OCI-LY7 (cell line): Measurements from ENCODE around the gene OPHN1.

Experiments
- EZH2phosphoT487 ChIP-seq: fragments of 200-600 bp; sonication (generic); IDR thresholded peaks from 2 replicates; pipeline ENCODE4 v1.6.1; 2018; ENCODE audit warnings: low read depth, borderline replicate concordance, mild to moderate bottlenecking, mixed run types, antibody characterized with exemption, low read length, moderate library complexity, mixed read lengths
- TF ChIP-seq, protein P1 (sequence below): fragments of 200-600 bp; sonication (generic); conservative IDR thresholded peaks from 2 replicates; pipeline ENCODE4 v1.5.1; 2014; ENCODE audit warnings: mild to moderate bottlenecking, antibody characterized with exemption, low read length, moderate library complexity, mixed read lengths

DNA sequence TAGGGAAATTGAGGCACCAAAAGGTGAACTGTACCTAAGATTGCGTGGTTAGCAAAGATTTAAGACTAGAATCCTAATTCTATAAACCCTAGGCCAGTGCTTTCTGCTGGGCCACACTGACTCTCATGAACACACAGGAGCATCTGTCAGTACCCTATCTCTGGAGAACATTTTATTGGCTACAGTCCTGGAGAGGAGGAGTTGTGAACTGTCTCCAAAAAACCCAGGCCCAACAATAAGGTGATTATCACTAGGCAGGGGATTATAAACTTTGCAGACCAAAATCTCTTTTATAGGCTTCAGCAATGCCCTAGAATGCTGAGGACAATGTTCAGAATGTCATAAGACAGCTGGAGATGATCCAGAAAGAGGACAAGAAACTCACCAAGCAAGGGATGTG is 24.1 kb downstream of the OPHN1 start:
- TF ChIP-seq, protein P1, sequence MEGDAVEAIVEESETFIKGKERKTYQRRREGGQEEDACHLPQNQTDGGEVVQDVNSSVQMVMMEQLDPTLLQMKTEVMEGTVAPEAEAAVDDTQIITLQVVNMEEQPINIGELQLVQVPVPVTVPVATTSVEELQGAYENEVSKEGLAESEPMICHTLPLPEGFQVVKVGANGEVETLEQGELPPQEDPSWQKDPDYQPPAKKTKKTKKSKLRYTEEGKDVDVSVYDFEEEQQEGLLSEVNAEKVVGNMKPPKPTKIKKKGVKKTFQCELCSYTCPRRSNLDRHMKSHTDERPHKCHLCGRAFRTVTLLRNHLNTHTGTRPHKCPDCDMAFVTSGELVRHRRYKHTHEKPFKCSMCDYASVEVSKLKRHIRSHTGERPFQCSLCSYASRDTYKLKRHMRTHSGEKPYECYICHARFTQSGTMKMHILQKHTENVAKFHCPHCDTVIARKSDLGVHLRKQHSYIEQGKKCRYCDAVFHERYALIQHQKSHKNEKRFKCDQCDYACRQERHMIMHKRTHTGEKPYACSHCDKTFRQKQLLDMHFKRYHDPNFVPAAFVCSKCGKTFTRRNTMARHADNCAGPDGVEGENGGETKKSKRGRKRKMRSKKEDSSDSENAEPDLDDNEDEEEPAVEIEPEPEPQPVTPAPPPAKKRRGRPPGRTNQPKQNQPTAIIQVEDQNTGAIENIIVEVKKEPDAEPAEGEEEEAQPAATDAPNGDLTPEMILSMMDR, result no peak
- no peak for TF ChIP-seq EZH2phosphoT487
